PC-9 (cell line): Measurements from ENCODE around the gene ECE1. TPM values are rescaled to one million over a fixed set of nuclear protein-coding genes. Genes with fewer than 3 reads are reported as not detected.
"Not testable (repeated sequence)": the region's sequence is repeated elsewhere in the genome, so short reads cannot be mapped to it uniquely, and the experiment has no call there.

Source experiments
- BruUV-seq: library from RNA; stranded (reverse); fragments of 400-500 nt; replicated peaks from 2 replicates; lab custom pipeline; 2021; lab: Mats Ljungman, UMichigan
- CTCF ChIA-PET: fragments of 300-600 bp; sonication (Branson Sonifier 250); formaldehyde crosslinking; loops from one replicate; lab custom pipeline; 2022; ENCODE audit warnings: antibody characterized with exemption; lab: Charles Lee
- POLR2A ChIA-PET: fragments of 300-600 bp; sonication (Branson Sonifier 250); formaldehyde crosslinking; loops from one replicate; lab custom pipeline; 2022; ENCODE audit warnings: antibody characterized with exemption; ENCODE audit not compliant: unreplicated experiment; lab: Charles Lee
- DNase-seq, 2 experiments: peaks; one replicate each; pipeline versions ENCODE4 v3.0.0 to v3.0.0-alpha.2; 2015 to 2022; ENCODE audit warnings: mixed read lengths in 1 of 2
- H2AFZ ChIP-seq: fragments of 200-600 bp; sonication (generic); 2 replicates; pipeline ENCODE4 v1.8.1; 2017; ENCODE audit warnings: antibody characterized with exemption
- H3F3A ChIP-seq: fragments of 200-600 bp; sonication (generic); 2 replicates; pipeline ENCODE4 v1.8.1; 2017; ENCODE audit warnings: antibody characterized with exemption, mild to moderate bottlenecking, low read depth; ENCODE audit not compliant: insufficient read depth
- H3K27ac ChIP-seq: fragments of 200-600 bp; sonication (generic); 2 replicates; pipeline ENCODE4 v1.6.1; 2016; ENCODE audit warnings: mixed run types
- H3K27me3 ChIP-seq: fragments of 200-600 bp; sonication (generic); 2 replicates; pipeline ENCODE4 v1.6.1; 2016; ENCODE audit warnings: low read depth, mixed run types; ENCODE audit not compliant: insufficient read depth
- H3K36me3 ChIP-seq: fragments of 200-600 bp; sonication (generic); 2 replicates; pipeline ENCODE4 v1.6.1; 2016; ENCODE audit warnings: low read depth, mixed run types
- H3K4me1 ChIP-seq: fragments of 200-600 bp; sonication (generic); replicated peaks from 2 replicates; pipeline ENCODE4 v1.6.1; 2016; ENCODE audit warnings: mixed run types; ENCODE audit not compliant: insufficient read depth
- H3K4me2 ChIP-seq: fragments of 200-600 bp; sonication (generic); 2 replicates; pipeline ENCODE4 v1.6.1; 2017; ENCODE audit warnings: mixed run types
- H3K4me3 ChIP-seq: fragments of 200-600 bp; sonication (generic); 2 replicates; pipeline ENCODE4 v1.6.1; 2016; ENCODE audit warnings: mixed run types
- H3K79me2 ChIP-seq: fragments of 200-600 bp; sonication (generic); 2 replicates; pipeline ENCODE4 v1.6.1; 2017; ENCODE audit warnings: low read depth, mixed run types
- H3K9me2 ChIP-seq: fragments of 200-600 bp; sonication (generic); 2 replicates; pipeline ENCODE4 v1.8.1; 2017; ENCODE audit warnings: mild to moderate bottlenecking; ENCODE audit not compliant: insufficient read depth
- H3K9me3 ChIP-seq: fragments of 200-600 bp; sonication (generic); 2 replicates; pipeline ENCODE4 v1.8.1; 2016; ENCODE audit warnings: low read depth; ENCODE audit not compliant: insufficient read depth
- H4K20me1 ChIP-seq: fragments of 200-600 bp; sonication (generic); 2 replicates; pipeline ENCODE4 v1.8.1; 2017; ENCODE audit not compliant: insufficient read depth
- EZH2 ChIP-seq: fragments of 200-600 bp; sonication (generic); IDR thresholded peaks from 2 replicates; pipeline ENCODE4 v1.8.0; 2017; ENCODE audit warnings: antibody characterized with exemption, low read depth
- intact Hi-C: fragments of 100-400 bp; cut with micrococcal nuclease; formaldehyde crosslinking; loops from one replicate; pipeline ENCODE4 v1.10.0; 2022; ENCODE audit not compliant: unreplicated experiment
- total RNA-seq: library from RNA; stranded (reverse); gene quantifications from 2 replicates; pipeline ENCODE4 v1.2.3, GENCODE V29; 2021
- TF ChIP-seq, protein P1 (sequence below): fragments of 200-600 bp; sonication (generic); conservative IDR thresholded peaks from 2 replicates; pipeline ENCODE4 v1.6.1; 2017; ENCODE audit warnings: mixed run types, antibody characterized with exemption, mild to moderate bottlenecking, moderate library complexity

Gene ECE1
- total RNA-seq, 1 experiment from 2014 or later: 80.8 TPM

DNA sequence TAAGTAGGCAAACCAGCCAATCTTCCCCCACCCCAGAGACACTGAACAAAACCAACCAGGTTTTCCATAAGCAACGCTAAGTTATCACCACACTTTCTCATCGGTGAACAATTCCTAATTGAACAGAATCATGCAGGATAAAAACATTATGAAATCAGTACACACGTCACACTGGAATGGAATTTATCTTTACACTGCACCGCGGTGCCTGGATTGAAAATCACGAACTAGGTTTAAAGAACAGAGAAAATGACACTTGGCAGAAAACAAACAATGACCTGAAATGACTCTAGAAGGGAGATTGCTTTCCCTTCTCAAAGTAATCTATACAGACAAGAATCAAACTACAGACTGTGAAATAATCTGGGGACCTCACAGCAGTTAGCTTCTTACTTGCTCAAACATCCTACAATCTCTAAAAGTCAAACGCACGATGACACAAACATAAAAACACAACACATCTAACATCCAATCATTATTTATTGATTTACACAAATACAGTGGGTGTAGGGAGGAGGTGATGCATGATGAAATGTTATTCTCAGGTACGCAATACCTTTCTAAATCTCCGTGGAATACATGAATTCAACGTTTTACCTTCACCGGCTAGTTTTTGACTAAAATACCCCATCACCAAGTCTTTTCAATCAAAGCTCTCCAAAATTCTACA lies 115.5 kb downstream of the ECE1 start:
- Histone ChIP-seq H3K9me2 (no peaks in the 10 kb centered on the region), H3K79me2 (peaks cover 58% of the 10 kb centered on the region), H3K4me2 (peak overlapping the region; percentile 77), H3K4me3 (peak overlapping the region; percentile 63), H3K27ac (peak overlapping the region; percentile 84), H3K36me3 (no peaks in the 10 kb centered on the region), H2AFZ (peak overlapping the region; percentile 66; the same call in 1 of the 2 replicates), H3K4me1 (peaks cover 6% of the 10 kb centered on the region; the same call in 1 of the 2 replicates), H4K20me1 (peaks cover 21% of the 10 kb centered on the region), H3F3A (peaks cover 12% of the 10 kb centered on the region; the same call in 1 of the 2 replicates), H3K9me3 (no peaks in the 10 kb centered on the region), H3K27me3 (no peaks in the 10 kb centered on the region)
- TF ChIP-seq, protein P1, sequence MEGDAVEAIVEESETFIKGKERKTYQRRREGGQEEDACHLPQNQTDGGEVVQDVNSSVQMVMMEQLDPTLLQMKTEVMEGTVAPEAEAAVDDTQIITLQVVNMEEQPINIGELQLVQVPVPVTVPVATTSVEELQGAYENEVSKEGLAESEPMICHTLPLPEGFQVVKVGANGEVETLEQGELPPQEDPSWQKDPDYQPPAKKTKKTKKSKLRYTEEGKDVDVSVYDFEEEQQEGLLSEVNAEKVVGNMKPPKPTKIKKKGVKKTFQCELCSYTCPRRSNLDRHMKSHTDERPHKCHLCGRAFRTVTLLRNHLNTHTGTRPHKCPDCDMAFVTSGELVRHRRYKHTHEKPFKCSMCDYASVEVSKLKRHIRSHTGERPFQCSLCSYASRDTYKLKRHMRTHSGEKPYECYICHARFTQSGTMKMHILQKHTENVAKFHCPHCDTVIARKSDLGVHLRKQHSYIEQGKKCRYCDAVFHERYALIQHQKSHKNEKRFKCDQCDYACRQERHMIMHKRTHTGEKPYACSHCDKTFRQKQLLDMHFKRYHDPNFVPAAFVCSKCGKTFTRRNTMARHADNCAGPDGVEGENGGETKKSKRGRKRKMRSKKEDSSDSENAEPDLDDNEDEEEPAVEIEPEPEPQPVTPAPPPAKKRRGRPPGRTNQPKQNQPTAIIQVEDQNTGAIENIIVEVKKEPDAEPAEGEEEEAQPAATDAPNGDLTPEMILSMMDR: no peak
- no peak for TF ChIP-seq EZH2
- peak in 1 of 2 experiments; percentile 64 for DNase-seq
- BruUV-seq: no TSS peak
- ChIA-PET POLR2A (interaction anchor here (0.7 kb wide), 1 partner anchor 56 kb away, joined by 3 read pairs; no protein-coding TSS in a partner anchor), CTCF (no interaction called here)
- intact Hi-C loops: loop anchor here (10.0 kb wide), 1 partner anchor 390 kb away; the partner anchor contains the start of gene HP1BP3

DNA sequence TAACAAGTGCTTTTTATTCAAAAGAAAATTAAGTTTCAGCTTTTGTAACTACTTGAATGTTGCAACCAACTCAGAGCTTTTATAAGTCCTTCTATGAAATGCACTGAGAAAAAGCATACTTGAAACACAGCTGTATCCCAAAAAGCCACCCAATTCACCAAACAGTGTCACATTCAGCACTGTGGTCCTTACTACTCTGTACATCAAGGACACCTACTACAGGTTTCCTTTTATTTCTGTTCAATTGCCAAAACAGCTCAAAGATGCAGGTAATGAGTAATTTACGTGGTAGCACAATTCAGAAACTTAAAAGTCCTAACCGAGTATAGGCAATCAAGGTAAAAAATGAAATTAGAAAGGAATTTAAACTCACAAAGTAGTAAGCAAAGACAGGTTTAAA lies 116.0 kb downstream of the ECE1 start:
- Histone ChIP-seq H3K27ac (peak overlapping the region; percentile 84), H3K79me2 (peaks cover 58% of the 10 kb centered on the region), H2AFZ (peak overlapping the region; percentile 66; the same call in 1 of the 2 replicates), H3F3A (peaks cover 12% of the 10 kb centered on the region; the same call in 1 of the 2 replicates), H3K4me1 (peaks cover 6% of the 10 kb centered on the region; the same call in 1 of the 2 replicates), H3K4me2 (peak overlapping the region; percentile 77), H4K20me1 (peaks cover 21% of the 10 kb centered on the region), H3K9me2 (no peaks in the 10 kb centered on the region), H3K36me3 (no peaks in the 10 kb centered on the region), H3K27me3 (no peaks in the 10 kb centered on the region), H3K9me3 (no peaks in the 10 kb centered on the region), H3K4me3 (peak overlapping the region; percentile 63)
- intact Hi-C loops: loop anchor here (10.0 kb wide), 1 partner anchor 389 kb away; the partner anchor contains the start of gene HP1BP3
- CTCF ChIA-PET: no interaction called here
- TF ChIP-seq EZH2: no peak
- TF ChIP-seq, protein P1: no peak
- POLR2A ChIA-PET: interaction anchor here (0.7 kb wide), 1 partner anchor 55 kb away, joined by 3 read pairs; no protein-coding TSS in a partner anchor
- DNase-seq: no peak
- BruUV-seq: no TSS peak

DNA sequence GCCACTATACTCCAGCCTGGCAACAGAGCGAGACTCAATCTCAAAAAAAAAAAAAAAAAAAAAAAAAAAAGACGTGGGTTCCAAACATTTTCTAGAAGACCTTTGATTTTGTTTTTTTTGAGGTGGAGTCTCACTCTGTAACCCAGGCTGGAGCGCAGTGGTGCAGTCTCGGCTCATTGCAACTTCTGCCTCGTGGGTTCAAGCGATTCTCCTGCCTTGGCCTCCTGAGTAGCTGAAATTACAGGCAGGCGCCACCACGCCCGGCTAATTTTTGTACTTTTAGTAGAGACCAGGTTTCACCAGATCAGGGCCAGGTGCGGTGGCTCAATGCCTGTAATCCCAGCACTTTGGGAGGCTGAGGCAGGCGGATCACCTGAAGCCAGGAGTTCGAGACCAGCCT lies 117.2 kb downstream of the ECE1 start:
- H3K36me3 ChIP-seq, H2AFZ ChIP-seq, H3K9me2 ChIP-seq, H3K4me2 ChIP-seq, POLR2A ChIA-PET, H3K27me3 ChIP-seq, H3K27ac ChIP-seq, CTCF ChIA-PET, H3K4me1 ChIP-seq, H3K9me3 ChIP-seq, BruUV-seq, DNase-seq, H3K4me3 ChIP-seq: not testable (repeated sequence)
- intact Hi-C loops: loop anchor here (10.0 kb wide), 1 partner anchor 388 kb away; the partner anchor contains the start of gene HP1BP3
- Histone ChIP-seq H4K20me1 (peaks cover 21% of the 10 kb centered on the region), H3F3A (peaks cover 12% of the 10 kb centered on the region; the same call in 1 of the 2 replicates), H3K79me2 (peaks cover 68% of the 10 kb centered on the region)

DNA sequence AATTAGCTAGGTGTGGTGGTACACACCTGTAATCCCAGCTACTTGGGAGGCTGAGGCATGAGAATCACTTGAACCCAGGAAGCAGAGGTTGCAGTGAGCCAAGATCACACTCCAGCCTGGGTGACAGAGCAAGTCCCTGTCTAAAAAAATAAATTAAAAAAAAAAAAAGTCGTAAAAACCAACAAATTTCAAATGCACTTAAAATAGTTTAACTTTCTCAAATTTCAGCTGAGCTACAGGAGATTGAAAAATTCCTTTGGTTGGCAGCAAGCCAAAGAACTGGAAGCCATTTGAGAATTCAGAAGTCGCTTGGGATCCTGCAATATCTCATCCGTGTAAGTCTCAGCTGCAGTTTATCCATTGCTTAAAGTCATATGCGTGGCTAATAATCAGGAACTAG lies 119.4 kb downstream of the ECE1 start:
- peaks cover 12% of the 10 kb centered on the region; the same call in 1 of the 2 replicates for H3F3A ChIP-seq
- H3K36me3 ChIP-seq, DNase-seq, H3K9me2 ChIP-seq, H3K4me2 ChIP-seq, H2AFZ ChIP-seq, H3K9me3 ChIP-seq, H3K27ac ChIP-seq, CTCF ChIA-PET, H3K4me1 ChIP-seq, H3K4me3 ChIP-seq, POLR2A ChIA-PET, H3K27me3 ChIP-seq, BruUV-seq: not testable (repeated sequence)
- peaks cover 21% of the 10 kb centered on the region for H4K20me1 ChIP-seq
- intact Hi-C loops: loop anchor here (10.0 kb wide), 1 partner anchor 386 kb away; the partner anchor contains the start of gene HP1BP3
- peaks cover 86% of the 10 kb centered on the region for H3K79me2 ChIP-seq
